HepG2 (cell line): Measurements from ENCODE around the gene PDE3B. TPM values are rescaled to one million over a fixed set of nuclear protein-coding genes. Genes with fewer than 3 reads are reported as not detected.

ENCODE experiments used
- ATF6 ChIP-seq: sonication (generic); formaldehyde crosslinking; conservative IDR thresholded peaks from 2 replicates; pipeline ENCODE4 v1.4.0; 2020; ENCODE audit warnings: missing genetic modification reagents
- ATF7 ChIP-seq, 2 experiments: fragments of 450-650 bp in 1 of 2; sonication (generic) in 1 of 2; formaldehyde crosslinking in 1 of 2; IDR thresholded peaks; 2 replicates each; pipeline versions ENCODE4 v1.4.0 to v1.6.1; 2016 to 2020; ENCODE audit warnings: antibody characterized with exemption in 1 of 2, mild to moderate bottlenecking in 1 of 2, missing genetic modification reagents in 1 of 2
- CENPBD1 ChIP-seq: sonication (generic); formaldehyde crosslinking; IDR thresholded peaks from 2 replicates; pipeline ENCODE4 v1.8.0; 2022; ENCODE audit warnings: missing genetic modification reagents, low read depth, mild to moderate bottlenecking, borderline replicate concordance
- HNF1B ChIP-seq: sonication (generic); formaldehyde crosslinking; IDR thresholded peaks from 2 replicates; pipeline ENCODE4 v1.5.1; 2020; ENCODE audit warnings: mild to moderate bottlenecking, moderate library complexity, missing genetic modification reagents
- HOXA5 ChIP-seq: sonication (generic); formaldehyde crosslinking; IDR thresholded peaks from 2 replicates; pipeline ENCODE4 v1.4.0; 2020; ENCODE audit warnings: missing genetic modification reagents
- KAT7 ChIP-seq: IDR thresholded peaks from 2 replicates; pipeline ENCODE4 v1.6.1; 2018; ENCODE audit warnings: borderline replicate concordance, missing compliant biosample characterization
- KLF15 ChIP-seq: sonication (generic); formaldehyde crosslinking; IDR thresholded peaks from 2 replicates; pipeline ENCODE4 v1.8.1; 2023; ENCODE audit warnings: borderline replicate concordance, mild to moderate bottlenecking, inconsistent platforms, missing genetic modification reagents, mixed read lengths
- TIGD3 ChIP-seq: sonication (generic); formaldehyde crosslinking; IDR thresholded peaks from 2 replicates; pipeline ENCODE4 v1.5.1; 2020; ENCODE audit warnings: mild to moderate bottlenecking, missing genetic modification reagents, borderline replicate concordance
- YEATS4 ChIP-seq: sonication (generic); formaldehyde crosslinking; IDR thresholded peaks from 2 replicates; pipeline ENCODE4 v1.4.0; 2020; ENCODE audit warnings: missing genetic modification reagents, borderline replicate concordance
- YY1 ChIP-seq: IDR thresholded peaks from 2 replicates; pipeline ENCODE4 v1.6.1; 2011; ENCODE audit warnings: low read length, low read depth, moderate library complexity, mild to moderate bottlenecking; ENCODE audit not compliant: insufficient read depth, insufficient replicate concordance
- ZBTB46 ChIP-seq: sonication (generic); formaldehyde crosslinking; IDR thresholded peaks from 2 replicates; pipeline ENCODE4 v1.4.0; 2020; ENCODE audit warnings: mild to moderate bottlenecking, missing genetic modification reagents, borderline replicate concordance
- ZFP36 ChIP-seq: fragments of 150-350 bp; IDR thresholded peaks from 2 replicates; pipeline ENCODE4 v1.6.1; 2018; ENCODE audit warnings: borderline replicate concordance, low read length, low read depth; ENCODE audit not compliant: partially characterized antibody
- ZFP41 ChIP-seq: sonication (generic); formaldehyde crosslinking; IDR thresholded peaks from 2 replicates; pipeline ENCODE4 v1.4.0; 2020; ENCODE audit warnings: mild to moderate bottlenecking, missing genetic modification reagents, borderline replicate concordance
- ZNF549 ChIP-seq: sonication (generic); formaldehyde crosslinking; IDR thresholded peaks from 2 replicates; pipeline ENCODE4 v1.5.0; 2020; ENCODE audit warnings: missing genetic modification reagents
- ZNF558 ChIP-seq: sonication (generic); formaldehyde crosslinking; IDR thresholded peaks from 2 replicates; pipeline ENCODE4 v1.9.0; 2022; ENCODE audit warnings: mild to moderate bottlenecking, missing genetic modification reagents, borderline replicate concordance
- ZNF777 ChIP-seq: sonication (generic); formaldehyde crosslinking; IDR thresholded peaks from 2 replicates; pipeline ENCODE4 v1.4.0; 2020; ENCODE audit warnings: missing genetic modification reagents
- ZNF878 ChIP-seq: sonication (generic); formaldehyde crosslinking; IDR thresholded peaks from 2 replicates; pipeline ENCODE4 v1.8.1; 2023; ENCODE audit warnings: mild to moderate bottlenecking, missing genetic modification reagents, moderate library complexity
- polyA plus RNA-seq, 8 experiments: library from polyadenylated mRNA; depleted of rRNA in 3 of 8; stranded (reverse) in 7 of 8; unstranded in 1 of 8; fragments of >200 nt; fragmentation: Illumina TruSeq in 4 of 8; extraction: Trizol in 4 of 8; gene quantifications; 2 replicates each; pipeline versions ENCODE4 v1.2.1 to v1.2.3, GENCODE V29; 2011 to 2016; ENCODE audit warnings: low read depth in 4 of 8, missing spikeins in 1 of 8, mixed read lengths in 1 of 8; ENCODE audit not compliant: insufficient read depth in 1 of 8
- total RNA-seq, 5 experiments: library from RNA; depleted of rRNA; stranded (reverse); fragments of >200 nt; fragmentation: Illumina TruSeq; extraction: Trizol; gene quantifications; 2 replicates each; pipeline ENCODE4 v1.2.3, GENCODE V29; 2016; ENCODE audit warnings: low read depth in 1 of 5
- TF ChIP-seq, protein P1 (sequence below): sonication (generic); formaldehyde crosslinking; IDR thresholded peaks from 2 replicates; pipeline ENCODE4 v1.5.1; 2020; ENCODE audit warnings: missing genetic modification reagents, mild to moderate bottlenecking, borderline replicate concordance

The PDE3B gene
- total and polyA plus RNA-seq, 2 of the 13 experiments (the other 11 are each of a cell fraction or from before 2014, with no cell fraction given): 14.1 to 26.5 TPM

DNA sequence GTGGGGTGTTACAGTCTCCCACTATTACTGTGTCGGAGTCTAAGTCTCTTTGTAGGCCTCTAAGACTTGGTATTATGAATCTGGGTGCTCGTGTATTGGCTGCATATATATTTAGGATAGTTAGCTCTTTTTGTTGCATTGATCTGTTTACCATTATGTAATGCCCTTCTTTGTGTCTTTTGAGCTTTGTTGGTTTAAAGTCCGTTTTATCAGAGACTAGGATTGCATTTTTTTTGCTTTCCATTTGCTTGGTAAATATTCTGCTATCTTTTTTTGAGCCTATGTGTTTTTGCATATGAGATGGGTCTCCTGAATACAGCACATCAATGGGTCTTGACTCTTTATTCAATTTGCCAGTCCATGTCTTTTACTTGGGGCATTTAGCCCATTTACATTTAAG lies 97.6 kb downstream of the PDE3B start (continued):
- TF ChIP-seq ZNF878 (CRISPR knock-in tag) (no peak), ZBTB46 (CRISPR knock-in tag) (no peak), KLF15 (CRISPR knock-in tag) (no peak), HOXA5 (no peak), CENPBD1 (CRISPR knock-in tag) (no peak), ZNF558 (CRISPR knock-in tag) (no peak), ATF7 (IDR thresholded peaks at IDR 0.05) (peak; percentile 62), ATF7 (CRISPR knock-in tag; IDR thresholded peaks at IDR 0.05) (no peak), ZNF777 (CRISPR knock-in tag) (no peak), YEATS4 (CRISPR knock-in tag) (peak; percentile 33; the same call in 1 of the 2 replicates), ATF6 (CRISPR knock-in tag) (no peak), ZNF549 (CRISPR knock-in tag) (no peak), KAT7 (CRISPR knock-in tag) (no peak), YY1 (no peak), ZFP36 (no peak), HNF1B (no peak), TIGD3 (no peak), ZFP41 (CRISPR knock-in tag) (no peak)
- TF ChIP-seq, protein P1, sequence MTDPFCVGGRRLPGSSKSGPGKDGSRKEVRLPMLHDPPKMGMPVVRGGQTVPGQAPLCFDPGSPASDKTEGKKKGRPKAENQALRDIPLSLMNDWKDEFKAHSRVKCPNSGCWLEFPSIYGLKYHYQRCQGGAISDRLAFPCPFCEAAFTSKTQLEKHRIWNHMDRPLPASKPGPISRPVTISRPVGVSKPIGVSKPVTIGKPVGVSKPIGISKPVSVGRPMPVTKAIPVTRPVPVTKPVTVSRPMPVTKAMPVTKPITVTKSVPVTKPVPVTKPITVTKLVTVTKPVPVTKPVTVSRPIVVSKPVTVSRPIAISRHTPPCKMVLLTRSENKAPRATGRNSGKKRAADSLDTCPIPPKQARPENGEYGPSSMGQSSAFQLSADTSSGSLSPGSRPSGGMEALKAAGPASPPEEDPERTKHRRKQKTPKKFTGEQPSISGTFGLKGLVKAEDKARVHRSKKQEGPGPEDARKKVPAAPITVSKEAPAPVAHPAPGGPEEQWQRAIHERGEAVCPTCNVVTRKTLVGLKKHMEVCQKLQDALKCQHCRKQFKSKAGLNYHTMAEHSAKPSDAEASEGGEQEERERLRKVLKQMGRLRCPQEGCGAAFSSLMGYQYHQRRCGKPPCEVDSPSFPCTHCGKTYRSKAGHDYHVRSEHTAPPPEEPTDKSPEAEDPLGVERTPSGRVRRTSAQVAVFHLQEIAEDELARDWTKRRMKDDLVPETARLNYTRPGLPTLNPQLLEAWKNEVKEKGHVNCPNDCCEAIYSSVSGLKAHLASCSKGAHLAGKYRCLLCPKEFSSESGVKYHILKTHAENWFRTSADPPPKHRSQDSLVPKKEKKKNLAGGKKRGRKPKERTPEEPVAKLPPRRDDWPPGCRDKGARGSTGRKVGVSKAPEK (CRISPR knock-in tag): no peak
